GM12878 (cell line): Measurements from ENCODE around the gene PHF11. TPM values are rescaled to one million over a fixed set of nuclear protein-coding genes. Genes with fewer than 3 reads are reported as not detected.
A peak's percentile ranks its signal among the peaks of the same experiment; 100 is the strongest.

ENCODE experiments used
- ATAC-seq: fragments of 200-7000 bp; cut with Tn5 transposase; 3 replicates; pipeline ENCODE4 v1.9.1; 2020; ENCODE audit warnings: mild to moderate bottlenecking, moderate library complexity
- BruUV-seq: library from RNA; stranded (reverse); fragments of 400-500 nt; replicated peaks from 2 replicates; lab custom pipeline; 2021; lab: Mats Ljungman, UMichigan
- CTCF ChIA-PET: fragments of 300-600 bp; sonication (Branson Sonifier 250); formaldehyde crosslinking; extraction: SDS; loops from one replicate; lab custom pipeline; 2021; ENCODE audit warnings: inconsistent platforms; lab: Yijun Ruan, JAX
- POLR2A ChIA-PET: fragments of 350-600 bp; formaldehyde crosslinking; extraction: SDS; loops from one replicate; lab custom pipeline; 2021; ENCODE audit warnings: inconsistent platforms; lab: Charles Lee
- RAD21 ChIA-PET: fragments of 300-600 bp; sonication (Branson Sonifier 250); formaldehyde crosslinking; loops from one replicate; lab custom pipeline; 2023; ENCODE audit warnings: antibody characterized with exemption; ENCODE audit not compliant: unreplicated experiment; lab: Charles Lee
- SMC1A ChIA-PET: fragments of 300-600 bp; sonication (Branson Sonifier 250); formaldehyde crosslinking; loops from one replicate; lab custom pipeline; 2023; ENCODE audit not compliant: unreplicated experiment, uncharacterized antibody; lab: Charles Lee
- DNase-seq: peaks from one replicate; pipeline ENCODE4 v3.0.0-alpha.2; 2011; ENCODE audit warnings: low read depth, low spot score
- FAIRE-seq: peaks from 3 replicates; lab custom pipeline; 2011; peaks lifted over from hg19 to GRCh38; lab: Jason Lieb, UNC
- H2AFZ ChIP-seq: 2 replicates; pipeline ENCODE4 v1.6.0; 2011; ENCODE audit warnings: low read depth, low read length, control low read depth; ENCODE audit not compliant: control insufficient read depth
- H3K27ac ChIP-seq: 2 replicates; pipeline ENCODE4 v1.5.1; 2011; ENCODE audit warnings: control low read depth; ENCODE audit not compliant: control insufficient read depth, insufficient read depth
- H3K27me3 ChIP-seq, 2 experiments: replicated peaks in 1 of 2; 2 replicates each; pipeline versions ENCODE4 v1.6.0 to v1.6.1; 2011; ENCODE audit warnings: low read length in 1 of 2; ENCODE audit not compliant: control insufficient read depth in 2 of 2, insufficient read depth in 2 of 2
- H3K36me3 ChIP-seq, 2 experiments: 2 replicates each; pipeline ENCODE4 v1.5.1; 2011; ENCODE audit warnings: low read length in 1 of 2; ENCODE audit not compliant: control insufficient read depth in 2 of 2, insufficient read depth in 2 of 2
- H3K4me1 ChIP-seq: 2 replicates; pipeline ENCODE4 v1.6.1; 2011; ENCODE audit warnings: mild to moderate bottlenecking, low read length, moderate library complexity, mixed read lengths; ENCODE audit not compliant: control insufficient read depth, insufficient read depth
- H3K4me2 ChIP-seq: 2 replicates; pipeline ENCODE4 v1.6.0; 2011; ENCODE audit warnings: control low read depth; ENCODE audit not compliant: control insufficient read depth, insufficient read depth
- H3K4me3 ChIP-seq: fragments of 200-600 bp; sonication (generic); 2 replicates; pipeline ENCODE4 v1.5.1; 2016
- H3K79me2 ChIP-seq: 2 replicates; pipeline ENCODE4 v1.6.0; 2011; ENCODE audit warnings: low read length; ENCODE audit not compliant: control insufficient read depth, insufficient read depth
- H3K9ac ChIP-seq: 2 replicates; pipeline ENCODE4 v1.8.0; 2011; ENCODE audit warnings: low read length, control low read depth, mixed read lengths; ENCODE audit not compliant: control insufficient read depth, insufficient read depth
- H3K9me3 ChIP-seq: replicated peaks from 3 replicates; pipeline ENCODE4 v1.5.1; 2011; ENCODE audit warnings: mild to moderate bottlenecking, low read length; ENCODE audit not compliant: control insufficient read depth, insufficient read depth
- H4K20me1 ChIP-seq: 2 replicates; pipeline ENCODE4 v1.6.0; 2011; ENCODE audit not compliant: control insufficient read depth, insufficient read depth
- CEBPB ChIP-seq, 2 experiments: fragments of 150-350 bp in 1 of 2; IDR thresholded peaks; 2 replicates each; pipeline ENCODE4 v1.6.1; 2012 to 2014; ENCODE audit warnings: low read depth in 2 of 2, low read length in 2 of 2, borderline replicate concordance in 1 of 2, inconsistent platforms in 1 of 2
- EGR1 ChIP-seq, 2 experiments: IDR thresholded peaks; 1 replicate in 1 of 2; 2 replicates in 1 of 2; pipeline ENCODE4 v1.6.1; 2011 to 2012; ENCODE audit warnings: low read depth in 2 of 2, low read length in 2 of 2, borderline replicate concordance in 1 of 2, mild to moderate bottlenecking in 1 of 2, moderate library complexity in 1 of 2
- JUNB ChIP-seq: IDR thresholded peaks from 2 replicates; pipeline ENCODE4 v1.6.1; 2016; ENCODE audit warnings: antibody characterized with exemption, mild to moderate bottlenecking
- MXI1 ChIP-seq: fragments of 150-350 bp; IDR thresholded peaks from 2 replicates; pipeline ENCODE4 v1.6.1; 2011; ENCODE audit warnings: low read depth, mild to moderate bottlenecking, inconsistent platforms, low read length, improper control_type of control experiment
- MYC ChIP-seq: IDR thresholded peaks from 2 replicates; pipeline ENCODE4 v1.6.1; 2011; ENCODE audit warnings: mild to moderate bottlenecking, low read length, moderate library complexity, inconsistent platforms; ENCODE audit not compliant: insufficient read depth, insufficient replicate concordance, insufficient read length, severe bottlenecking
- NRF1 ChIP-seq: conservative IDR thresholded peaks from 2 replicates; pipeline ENCODE4 v1.6.1; 2011; ENCODE audit warnings: mild to moderate bottlenecking, low read depth, low read length, improper control_type of control experiment
- PAX5 ChIP-seq: IDR thresholded peaks from 2 replicates; pipeline ENCODE4 v1.6.1; 2011; ENCODE audit warnings: low read depth, low read length, borderline replicate concordance
- PML ChIP-seq: IDR thresholded peaks from 2 replicates; pipeline ENCODE4 v1.6.1; 2012; ENCODE audit warnings: low read length, inconsistent platforms
- POLR2AphosphoS2 ChIP-seq: IDR thresholded peaks from 2 replicates; pipeline ENCODE4 v1.6.1; 2011; ENCODE audit warnings: low read depth, mild to moderate bottlenecking, low read length, improper control_type of control experiment, moderate library complexity
- REST ChIP-seq: IDR thresholded peaks from 2 replicates; pipeline ENCODE4 v1.6.1; 2012; ENCODE audit warnings: mild to moderate bottlenecking, low read depth, low read length
- SMC3 ChIP-seq: IDR thresholded peaks from 2 replicates; pipeline ENCODE4 v1.6.1; 2011; ENCODE audit warnings: low read length, improper control_type of control experiment, borderline replicate concordance
- SRF ChIP-seq, 2 experiments: IDR thresholded peaks; 2 replicates each; pipeline ENCODE4 v1.6.1; 2011; ENCODE audit warnings: low read depth in 2 of 2, low read length in 2 of 2, mild to moderate bottlenecking in 1 of 2, moderate library complexity in 1 of 2
- YY1 ChIP-seq: IDR thresholded peaks from 2 replicates; pipeline ENCODE4 v1.6.1; 2011; ENCODE audit warnings: low read depth, mild to moderate bottlenecking, low read length
- WGBS: methylation state at CpG from one replicate; pipeline ENCODE4 v1.1.6; 2016; ENCODE audit warnings: low lambda C conversion rate; ENCODE audit not compliant: insufficient replicate concordance, insufficient coverage; ENCODE audit errors: missing lambda C conversion rate; 5-methylcytosine and 5-hydroxymethylcytosine counted together
- in situ Hi-C: fragments of 300-500 bp; cut with MboI; formaldehyde crosslinking; loops from 9 replicates; pipeline ENCODE4 v1.14.3; 2018; ENCODE audit warnings: mixed read lengths
- intact Hi-C: fragments of 100-400 bp; cut with micrococcal nuclease; formaldehyde crosslinking; loops from one replicate; pipeline ENCODE4 v1.14.2; 2022; ENCODE audit not compliant: unreplicated experiment
- polyA plus RNA-seq, 11 experiments: library from polyadenylated mRNA; depleted of rRNA in 4 of 11; unstranded in 6 of 11; stranded (reverse) in 5 of 11; fragments of >200 nt; fragmentation: Nextera tagmentation in 4 of 11; fragmentation: Illumina TruSeq in 1 of 11; extraction: Ambion mirVana in 4 of 11; extraction: Trizol in 1 of 11; gene quantifications; 1 replicate in 1 of 11; 2 replicates in 10 of 11; pipeline versions ENCODE4 v1.2.1 to v1.2.3, GENCODE V29; 2011 to 2016; ENCODE audit warnings: inconsistent platforms in 2 of 11, missing spikeins in 2 of 11, low read depth in 1 of 11
- total RNA-seq, 4 experiments: library from RNA; depleted of rRNA in 3 of 4; stranded (reverse); fragments of >200 nt in 3 of 4; fragmentation: Illumina TruSeq in 1 of 4; extraction: Trizol in 1 of 4; gene quantifications; 2 replicates each; pipeline versions ENCODE4 v1.2.1 to v1.2.3, GENCODE V29; 2013 to 2021
- TF ChIP-seq, protein P1 (sequence below): fragments of 450-650 bp; IDR thresholded peaks from 2 replicates; pipeline ENCODE4 v1.6.1; 2014; ENCODE audit warnings: mild to moderate bottlenecking
- TF ChIP-seq, protein P2 (sequence below): fragments of 150-350 bp; IDR thresholded peaks from 2 replicates; pipeline ENCODE4 v1.6.1; 2016; ENCODE audit warnings: low read depth, low read length

Gene PHF11
- total and polyA plus RNA-seq, 10 of the 15 experiments (the other 5 are each of a cell fraction or from before 2014, with no cell fraction given), result 16.9 to 77.3 (median 32.7) TPM

- ChIA-PET POLR2A (interaction anchor here (0.8 to 1.4 kb wide), 2 partner anchors 32 to 75 kb away, joined by 3 read pairs; partner anchors contain the start of gene PHF11), CTCF (interaction anchor here (1.5 kb wide), 1 partner anchor 76 kb away, joined by 4 read pairs; no protein-coding TSS in a partner anchor), SMC1A (interaction anchor here (0.7 to 1.8 kb wide), 8 partner anchors 13 to 124 kb away, joined by 3 to 5 read pairs (median 3); partner anchors contain the start of genes PHF11 and RCBTB1), RAD21 (no interaction called here)
- no peak overlapping the region for H3K4me3 ChIP-seq
- H3K36me3 ChIP-seq, result peaks cover 0 to 4% of the 10 kb centered on the region in 2 experiments; a peak in 1 of 4 replicates
- no peak overlapping the region for H3K27ac ChIP-seq
- H3K9ac ChIP-seq, result no peak overlapping the region
- no peak overlapping the region for H3K4me2 ChIP-seq
- H3K79me2 ChIP-seq, result no peaks in the 10 kb centered on the region
- intact Hi-C loops, result loop anchor here (5.0 kb wide), 1 partner anchor 63 kb away; no protein-coding TSS in a partner anchor
- H3K4me1 ChIP-seq, result peaks cover 21% of the 10 kb centered on the region
- no peaks in the 10 kb centered on the region for H3K27me3 ChIP-seq
- WGBS, result 64% methylated on average over 1 of the region's 1 CpG
- no peak overlapping the region for H2AFZ ChIP-seq
- H3K9me3 ChIP-seq, result no peaks in the 10 kb centered on the region
- FAIRE-seq (no peak), ATAC-seq (peak; percentile 78), DNase-seq (no peak)
- no peaks in the 10 kb centered on the region for H4K20me1 ChIP-seq
- in situ Hi-C loops, result no loop called here
- BruUV-seq, result no TSS peak
- no peak for TF ChIP-seq CEBPB (IDR thresholded peaks at IDR 0.05; ENCODE audit: borderline replicate concordance in 1 of 2, low read depth in 2 of 2, low read length in 2 of 2)
- no peak for TF ChIP-seq MXI1
- TF ChIP-seq REST, result no peak
- no peak for TF ChIP-seq YY1
- TF ChIP-seq PML, result 0 out of 2 replicates have a peak, but pooled peaks have one; percentile 28
- TF ChIP-seq SMC3, result no peak
- TF ChIP-seq PAX5, result no peak
- peak; percentile 48; the same call in 1 of the 2 replicates for TF ChIP-seq JUNB
- TF ChIP-seq, protein P1, sequence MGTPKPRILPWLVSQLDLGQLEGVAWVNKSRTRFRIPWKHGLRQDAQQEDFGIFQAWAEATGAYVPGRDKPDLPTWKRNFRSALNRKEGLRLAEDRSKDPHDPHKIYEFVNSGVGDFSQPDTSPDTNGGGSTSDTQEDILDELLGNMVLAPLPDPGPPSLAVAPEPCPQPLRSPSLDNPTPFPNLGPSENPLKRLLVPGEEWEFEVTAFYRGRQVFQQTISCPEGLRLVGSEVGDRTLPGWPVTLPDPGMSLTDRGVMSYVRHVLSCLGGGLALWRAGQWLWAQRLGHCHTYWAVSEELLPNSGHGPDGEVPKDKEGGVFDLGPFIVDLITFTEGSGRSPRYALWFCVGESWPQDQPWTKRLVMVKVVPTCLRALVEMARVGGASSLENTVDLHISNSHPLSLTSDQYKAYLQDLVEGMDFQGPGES, result no peak
- TF ChIP-seq POLR2AphosphoS2, result no peak
- no peak for TF ChIP-seq NRF1
- no peak for TF ChIP-seq SRF (IDR thresholded peaks at IDR 0.05; ENCODE audit: low read depth in 2 of 2, low read length in 2 of 2)
- TF ChIP-seq EGR1 (IDR thresholded peaks at IDR 0.05; ENCODE audit: borderline replicate concordance in 1 of 2, low read depth in 2 of 2, low read length in 2 of 2), result no peak
- TF ChIP-seq, protein P2, sequence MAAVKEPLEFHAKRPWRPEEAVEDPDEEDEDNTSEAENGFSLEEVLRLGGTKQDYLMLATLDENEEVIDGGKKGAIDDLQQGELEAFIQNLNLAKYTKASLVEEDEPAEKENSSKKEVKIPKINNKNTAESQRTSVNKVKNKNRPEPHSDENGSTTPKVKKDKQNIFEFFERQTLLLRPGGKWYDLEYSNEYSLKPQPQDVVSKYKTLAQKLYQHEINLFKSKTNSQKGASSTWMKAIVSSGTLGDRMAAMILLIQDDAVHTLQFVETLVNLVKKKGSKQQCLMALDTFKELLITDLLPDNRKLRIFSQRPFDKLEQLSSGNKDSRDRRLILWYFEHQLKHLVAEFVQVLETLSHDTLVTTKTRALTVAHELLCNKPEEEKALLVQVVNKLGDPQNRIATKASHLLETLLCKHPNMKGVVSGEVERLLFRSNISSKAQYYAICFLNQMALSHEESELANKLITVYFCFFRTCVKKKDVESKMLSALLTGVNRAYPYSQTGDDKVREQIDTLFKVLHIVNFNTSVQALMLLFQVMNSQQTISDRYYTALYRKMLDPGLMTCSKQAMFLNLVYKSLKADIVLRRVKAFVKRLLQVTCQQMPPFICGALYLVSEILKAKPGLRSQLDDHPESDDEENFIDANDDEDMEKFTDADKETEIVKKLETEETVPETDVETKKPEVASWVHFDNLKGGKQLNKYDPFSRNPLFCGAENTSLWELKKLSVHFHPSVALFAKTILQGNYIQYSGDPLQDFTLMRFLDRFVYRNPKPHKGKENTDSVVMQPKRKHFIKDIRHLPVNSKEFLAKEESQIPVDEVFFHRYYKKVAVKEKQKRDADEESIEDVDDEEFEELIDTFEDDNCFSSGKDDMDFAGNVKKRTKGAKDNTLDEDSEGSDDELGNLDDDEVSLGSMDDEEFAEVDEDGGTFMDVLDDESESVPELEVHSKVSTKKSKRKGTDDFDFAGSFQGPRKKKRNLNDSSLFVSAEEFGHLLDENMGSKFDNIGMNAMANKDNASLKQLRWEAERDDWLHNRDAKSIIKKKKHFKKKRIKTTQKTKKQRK, result no peak
- TF ChIP-seq MYC, result no peak
Measured at GRCh38 chr13:49569993-49570689, 74.4 kb downstream of the PHF11 start.
